Gastroesophageal sphincter (tissue), 4 donors: ENCODE results near the gene PSMD4. TPM values are rescaled to one million over a fixed set of nuclear protein-coding genes. Genes with fewer than 3 reads are reported as not detected.

Source experiments
- ATAC-seq: fragments of 150-250 bp; one replicate; pipeline ENCODE4 v1.9.1; 2016; ENCODE audit warnings: mild to moderate bottlenecking, moderate library complexity
- H3K27ac ChIP-seq, 4 donors: fragments of 200-600 bp; sonication (generic) in 3 of 4; 1 replicate in 3 of 4; 2 replicates in 1 of 4; pipeline ENCODE4 v1.5.1; 2016 to 2019
- H3K27me3 ChIP-seq: fragments of 200-600 bp; sonication (generic); one replicate; pipeline ENCODE4 v1.5.1; 2019
- H3K36me3 ChIP-seq, 2 donors: fragments of 200-600 bp; sonication (generic); one replicate each; pipeline ENCODE4 v1.5.1; 2019; ENCODE audit warnings: control low read depth in 1 of 2
- H3K4me1 ChIP-seq, 3 donors: fragments of 200-600 bp; sonication (generic); 1 replicate in 2 of 3; 2 replicates in 1 of 3; pipeline ENCODE4 v1.5.1; 2016 to 2019; ENCODE audit warnings: control low read depth in 2 of 3
- H3K4me3 ChIP-seq, 2 donors: fragments of 200-600 bp; sonication (generic); one replicate each; pipeline ENCODE4 v1.5.1; 2019; ENCODE audit warnings: mild to moderate bottlenecking in 1 of 2, moderate library complexity in 1 of 2
- H3K9me3 ChIP-seq, 3 donors: fragments of 200-600 bp; sonication (generic); one replicate each; pipeline ENCODE4 v1.5.1; 2017 to 2019; ENCODE audit warnings: control low read depth in 2 of 3
- EP300 ChIP-seq: sonication (generic); formaldehyde crosslinking; IDR thresholded peaks from one replicate; pipeline ENCODE4 v1.6.1; 2017; ENCODE audit warnings: antibody characterized with exemption, mild to moderate bottlenecking
- POLR2A ChIP-seq, 2 donors: fragments of 450-650 bp; IDR thresholded peaks; one replicate each; pipeline ENCODE4 v1.6.1; 2017; ENCODE audit warnings: antibody characterized with exemption in 2 of 2, mild to moderate bottlenecking in 2 of 2, moderate library complexity in 1 of 2
- POLR2AphosphoS5 ChIP-seq: sonication (generic); formaldehyde crosslinking; IDR thresholded peaks from one replicate; pipeline ENCODE4 v1.6.1; 2017; ENCODE audit warnings: antibody characterized with exemption
- WGBS, 2 donors: methylation state at CpG; one replicate each; pipeline ENCODE4 v1.1.5; 2018; ENCODE audit warnings: low coverage in 1 of 2; 5-methylcytosine and 5-hydroxymethylcytosine counted together
- total RNA-seq, 4 donors: library from RNA; depleted of rRNA; stranded (reverse); fragments of >200 nt; gene quantifications; one replicate each; pipeline ENCODE4 v1.1.0, GENCODE V29; 2016
- TF ChIP-seq, protein P1 (sequence below), 4 experiments: fragments of 200-600 bp in 2 of 4; fragments of 450-650 bp in 2 of 4; sonication (generic) in 1 of 4; IDR thresholded peaks; one replicate each; pipeline ENCODE4 v1.5.1; 2017 to 2019; ENCODE audit warnings: antibody characterized with exemption in 4 of 4, mild to moderate bottlenecking in 2 of 4, moderate library complexity in 2 of 4

PSMD4 gene
- total RNA-seq, 4 donors from 2014 or later, result 163 to 184 (median 171) TPM

DNA sequence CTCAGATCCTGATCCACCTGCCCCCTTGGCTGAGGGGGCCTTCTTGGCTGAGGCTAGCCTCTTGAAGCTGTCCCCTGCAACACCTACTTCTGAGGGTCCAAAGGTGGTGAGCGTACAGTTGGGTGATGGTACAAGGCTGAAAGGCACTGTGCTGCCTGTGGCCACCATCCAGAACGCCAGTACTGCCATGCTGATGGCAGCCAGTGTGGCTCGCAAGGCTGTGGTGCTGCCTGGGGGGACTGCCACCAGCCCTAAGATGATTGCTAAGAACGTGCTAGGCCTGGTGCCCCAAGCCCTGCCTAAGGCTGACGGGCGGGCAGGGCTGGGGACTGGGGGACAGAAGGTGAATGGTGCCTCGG, 32.8 kb downstream of the PSMD4 start:
- WGBS, 2 donors, result no CpG with 5 or more reads among the region's 7 CpGs
- no peak for TF ChIP-seq POLR2A (IDR thresholded peaks at IDR 0.05)
- TF ChIP-seq, protein P1, sequence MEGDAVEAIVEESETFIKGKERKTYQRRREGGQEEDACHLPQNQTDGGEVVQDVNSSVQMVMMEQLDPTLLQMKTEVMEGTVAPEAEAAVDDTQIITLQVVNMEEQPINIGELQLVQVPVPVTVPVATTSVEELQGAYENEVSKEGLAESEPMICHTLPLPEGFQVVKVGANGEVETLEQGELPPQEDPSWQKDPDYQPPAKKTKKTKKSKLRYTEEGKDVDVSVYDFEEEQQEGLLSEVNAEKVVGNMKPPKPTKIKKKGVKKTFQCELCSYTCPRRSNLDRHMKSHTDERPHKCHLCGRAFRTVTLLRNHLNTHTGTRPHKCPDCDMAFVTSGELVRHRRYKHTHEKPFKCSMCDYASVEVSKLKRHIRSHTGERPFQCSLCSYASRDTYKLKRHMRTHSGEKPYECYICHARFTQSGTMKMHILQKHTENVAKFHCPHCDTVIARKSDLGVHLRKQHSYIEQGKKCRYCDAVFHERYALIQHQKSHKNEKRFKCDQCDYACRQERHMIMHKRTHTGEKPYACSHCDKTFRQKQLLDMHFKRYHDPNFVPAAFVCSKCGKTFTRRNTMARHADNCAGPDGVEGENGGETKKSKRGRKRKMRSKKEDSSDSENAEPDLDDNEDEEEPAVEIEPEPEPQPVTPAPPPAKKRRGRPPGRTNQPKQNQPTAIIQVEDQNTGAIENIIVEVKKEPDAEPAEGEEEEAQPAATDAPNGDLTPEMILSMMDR (IDR thresholded peaks at IDR 0.05), result no peak
- TF ChIP-seq EP300, result no peak
- TF ChIP-seq POLR2AphosphoS5, result no peak
- H3K9me3 ChIP-seq, result no peaks in the 10 kb centered on the region
- peaks cover 0 to 41% (median 9%) of the 10 kb centered on the region in 3 donors for H3K4me1 ChIP-seq
- ATAC-seq, result no peak
- no peak overlapping the region for H3K4me3 ChIP-seq
- H3K36me3 ChIP-seq, result peaks cover 0 to 76% of the 10 kb centered on the region in 2 donors
- H3K27ac ChIP-seq, result no peak overlapping the region
- H3K27me3 ChIP-seq, result no peaks in the 10 kb centered on the region

DNA sequence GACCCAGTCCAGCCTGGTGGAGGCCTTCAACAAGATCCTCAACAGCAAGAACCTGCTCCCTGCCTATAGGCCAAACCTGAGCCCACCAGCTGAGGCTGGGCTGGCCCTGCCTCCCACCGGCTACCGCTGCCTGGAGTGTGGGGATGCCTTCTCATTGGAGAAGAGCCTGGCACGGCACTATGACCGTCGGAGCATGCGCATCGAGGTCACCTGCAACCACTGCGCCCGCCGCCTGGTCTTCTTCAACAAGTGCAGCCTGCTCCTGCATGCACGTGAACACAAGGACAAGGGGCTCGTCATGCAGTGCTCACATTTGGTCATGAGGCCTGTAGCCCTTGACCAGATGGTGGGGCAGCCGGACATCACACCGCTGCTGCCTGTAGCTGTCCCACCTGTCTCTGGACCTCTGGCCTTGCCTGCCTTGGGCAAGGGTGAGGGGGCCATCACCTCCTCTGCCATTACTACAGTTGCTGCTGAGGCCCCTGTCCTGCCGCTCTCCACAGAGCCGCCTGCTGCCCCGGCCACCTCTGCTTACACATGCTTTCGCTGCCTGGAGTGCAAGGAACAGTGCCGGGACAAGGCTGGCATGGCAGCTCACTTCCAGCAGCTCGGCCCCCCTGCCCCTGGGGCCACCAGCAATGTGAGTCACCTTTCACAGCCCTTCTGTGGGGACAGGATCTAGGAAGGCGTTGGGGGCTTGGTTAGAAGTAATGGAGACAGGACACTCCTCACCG, 33.4 kb downstream of the PSMD4 start:
- Histone ChIP-seq H3K27ac (no peak overlapping the region), H3K4me3 (no peak overlapping the region), H3K36me3 (peaks cover 0 to 82% of the 10 kb centered on the region in 2 donors), H3K9me3 (no peaks in the 10 kb centered on the region), H3K27me3 (no peaks in the 10 kb centered on the region), H3K4me1 (peaks cover 0 to 40% (median 9%) of the 10 kb centered on the region in 3 donors)
- 90% methylated on average over 2 of the region's 22 CpGs; no CpG with 5 or more reads in 1 of the 2 donors for WGBS, 2 donors
- no peak for ATAC-seq
- TF ChIP-seq EP300, result no peak
- TF ChIP-seq POLR2A (IDR thresholded peaks at IDR 0.05), result no peak
- TF ChIP-seq POLR2AphosphoS5, result no peak
- TF ChIP-seq, protein P1 (IDR thresholded peaks at IDR 0.05), result no peak

DNA sequence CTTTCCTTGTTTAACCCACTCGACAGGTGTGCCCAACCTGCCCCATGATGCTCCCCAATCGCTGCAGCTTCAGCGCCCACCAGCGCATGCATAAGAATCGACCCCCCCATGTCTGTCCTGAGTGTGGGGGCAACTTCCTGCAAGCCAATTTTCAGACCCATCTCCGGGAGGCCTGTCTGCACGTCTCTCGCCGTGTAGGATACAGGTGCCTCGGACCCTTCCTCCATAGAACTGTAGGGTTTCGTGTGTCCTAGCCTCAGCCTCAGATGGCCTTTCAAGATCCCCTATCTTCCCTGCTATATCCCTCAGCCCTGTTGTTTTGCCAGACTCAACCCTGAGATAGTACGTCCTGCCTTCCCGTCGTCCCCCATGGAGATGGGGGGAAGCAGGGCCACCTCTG, 34.0 kb downstream of the PSMD4 start:
- Histone ChIP-seq H3K36me3 (peaks cover 0 to 88% of the 10 kb centered on the region in 2 donors), H3K27ac (no peak overlapping the region), H3K9me3 (no peaks in the 10 kb centered on the region), H3K27me3 (no peaks in the 10 kb centered on the region), H3K4me3 (no peak overlapping the region), H3K4me1 (peaks cover 0 to 35% (median 7%) of the 10 kb centered on the region in 3 donors)
- ATAC-seq, result no peak
- WGBS, 2 donors, result no CpG with 5 or more reads among the region's 14 CpGs
- no peak for TF ChIP-seq POLR2AphosphoS5
- no peak for TF ChIP-seq EP300
- TF ChIP-seq, protein P1 (IDR thresholded peaks at IDR 0.05), result no peak
- TF ChIP-seq POLR2A (IDR thresholded peaks at IDR 0.05), result no peak

DNA sequence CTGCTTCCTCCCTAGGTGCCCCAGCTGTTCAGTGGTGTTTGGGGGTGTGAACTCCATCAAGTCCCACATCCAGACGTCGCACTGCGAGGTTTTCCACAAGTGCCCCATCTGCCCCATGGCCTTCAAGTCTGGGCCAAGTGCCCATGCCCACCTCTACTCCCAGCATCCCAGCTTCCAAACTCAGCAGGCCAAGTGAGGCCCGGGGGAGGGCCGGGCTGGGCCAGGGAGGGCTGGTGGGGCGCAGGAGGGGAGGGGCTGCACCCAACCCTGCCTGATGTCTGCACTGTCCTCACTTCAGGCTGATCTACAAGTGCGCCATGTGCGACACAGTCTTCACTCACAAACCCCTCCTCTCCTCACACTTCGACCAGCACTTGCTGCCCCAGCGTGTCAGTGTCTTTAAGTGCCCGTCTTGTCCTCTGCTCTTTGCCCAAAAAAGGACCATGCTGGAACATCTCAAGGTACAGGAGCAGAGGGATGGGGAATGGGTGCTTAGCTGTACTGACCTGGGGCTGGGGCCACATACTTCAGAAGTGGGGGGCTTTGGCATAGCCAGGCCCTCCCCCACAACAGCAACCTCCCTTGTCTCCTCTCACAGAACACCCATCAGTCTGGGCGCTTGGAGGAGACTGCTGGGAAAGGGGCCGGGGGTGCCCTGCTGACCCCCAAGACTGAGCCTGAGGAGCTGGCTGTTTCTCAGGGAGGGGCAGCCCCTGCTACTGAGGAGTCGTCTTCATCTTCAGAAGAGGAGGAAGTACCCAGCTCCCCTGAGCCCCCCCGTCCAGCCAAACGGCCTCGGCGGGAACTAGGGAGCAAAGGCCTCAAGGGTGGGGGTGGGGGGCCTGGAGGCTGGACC, 34.8 kb downstream of the PSMD4 start:
- Histone ChIP-seq H3K27ac (peak overlapping the region in 1 of 4 donors; percentile 6), H3K9me3 (no peaks in the 10 kb centered on the region), H3K4me3 (no peak overlapping the region), H3K27me3 (no peaks in the 10 kb centered on the region), H3K36me3 (peaks cover 0 to 96% of the 10 kb centered on the region in 2 donors), H3K4me1 (peaks cover 0 to 27% (median 0%) of the 10 kb centered on the region in 3 donors)
- TF ChIP-seq POLR2AphosphoS5 (no peak), EP300 (no peak), POLR2A (IDR thresholded peaks at IDR 0.05) (no peak)
- TF ChIP-seq, protein P1 (IDR thresholded peaks at IDR 0.05), result no peak
- WGBS, 2 donors, result 82 to 83% methylated on average over 3 to 4 of the region's 18 CpGs
- ATAC-seq, result no peak
